A673 (cell line): ENCODE measurements around the gene PPP1R13B.

Source experiments
- CTCF ChIP-seq: fragments of 300-800, 200-600 bp; sonication (generic); conservative IDR thresholded peaks from 2 replicates; pipeline ENCODE4 v1.5.1; 2017; ENCODE audit warnings: low read depth, mild to moderate bottlenecking, antibody characterized with exemption, low read length, moderate library complexity, mixed read lengths
- EZH2 ChIP-seq: fragments of 200-600 bp; sonication (generic); IDR thresholded peaks from 2 replicates; pipeline ENCODE4 v1.6.1; 2017; ENCODE audit warnings: borderline replicate concordance, low read depth, mild to moderate bottlenecking, mixed read lengths, antibody characterized with exemption, low read length; ENCODE audit not compliant: poor library complexity, severe bottlenecking

GRCh38 chr14:103706551-103707328, 140.6 kb downstream of the PPP1R13B start:
- no peak for TF ChIP-seq CTCF
- TF ChIP-seq EZH2, result no peak
